Lower leg skin (tissue), 4 donors: Measurements from ENCODE around the gene RASL10A. TPM values are rescaled to one million over a fixed set of nuclear protein-coding genes. Genes with fewer than 3 reads are reported as not detected.

Experiments
- DNase-seq, 2 donors: peaks; one replicate each; pipeline ENCODE4 v3.0.0-alpha.2; 2019; ENCODE audit warnings: low spot score in 2 of 2
- H3K4me3 ChIP-seq: fragments of 200-600 bp; sonication (generic); 2 replicates; pipeline ENCODE4 v1.5.1; 2017; ENCODE audit warnings: mild to moderate bottlenecking, low read depth; ENCODE audit not compliant: poor library complexity, severe bottlenecking
- POLR2A ChIP-seq, 2 donors: fragments of 450-650 bp; IDR thresholded peaks; one replicate each; pipeline ENCODE4 v1.6.1; 2016 to 2017; ENCODE audit warnings: antibody characterized with exemption in 2 of 2, mild to moderate bottlenecking in 1 of 2, moderate library complexity in 1 of 2
- WGBS, 2 donors: methylation state at CpG; one replicate each; pipeline ENCODE4 v1.1.5; 2018; 5-methylcytosine and 5-hydroxymethylcytosine counted together
- intact Hi-C: fragments of 100-400 bp; cut with DNase I; formaldehyde crosslinking; loops from one replicate; pipeline ENCODE4 v1.15.0; 2023; ENCODE audit warnings: low total_unique reads
- total RNA-seq, 4 donors: library from RNA; depleted of rRNA; stranded (reverse); fragments of >200 nt; gene quantifications; one replicate each; pipeline ENCODE4 v1.1.0, GENCODE V29; 2016
- TF ChIP-seq, protein P1 (sequence below), 3 donors: fragments of 450-650 bp; IDR thresholded peaks; one replicate each; pipeline ENCODE4 v1.5.1; 2016; ENCODE audit warnings: antibody characterized with exemption in 3 of 3, mild to moderate bottlenecking in 3 of 3, moderate library complexity in 2 of 3

RASL10A gene
- total RNA-seq, 4 donors from 2014 or later, result 0.17 to 2.9 (median 0.80) TPM

DNA sequence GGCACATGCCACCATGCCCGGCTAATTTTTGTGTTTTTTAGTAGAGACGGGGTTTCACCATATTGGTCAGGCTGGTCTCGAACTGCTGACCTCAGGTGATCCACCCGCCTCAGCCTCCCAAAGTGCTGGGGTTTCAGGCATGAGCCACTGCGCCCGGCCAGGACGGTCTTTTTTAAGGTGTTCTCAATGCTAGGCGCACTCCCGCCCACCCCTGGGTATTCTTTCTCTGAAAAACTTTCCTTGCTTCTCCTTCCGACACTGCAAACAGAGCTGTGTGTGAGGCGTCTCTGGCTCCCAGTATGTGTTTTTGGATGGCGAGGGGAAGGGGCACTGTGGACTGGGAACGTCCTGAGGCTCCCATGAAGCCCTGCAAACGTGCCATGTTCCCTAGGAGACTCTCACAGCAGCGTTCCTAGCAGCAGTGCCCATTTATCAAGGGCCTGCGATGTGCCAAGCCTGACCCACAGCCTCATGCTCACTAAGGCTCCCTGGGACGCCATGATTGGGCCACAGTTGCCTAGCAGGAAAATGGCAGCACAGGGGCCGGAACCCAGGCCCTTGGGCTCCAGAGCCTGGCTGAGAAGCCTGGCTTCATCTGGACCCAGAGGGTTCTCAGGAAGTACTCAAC is 2.4 kb upstream of the RASL10A start:
- intact Hi-C loops, result no loop called here
- no peak for DNase-seq
- WGBS, 2 donors, result 93 to 94% methylated on average over 14 to 18 of the region's 18 CpGs
- H3K4me3 ChIP-seq, result no peak overlapping the region
- TF ChIP-seq, protein P1, sequence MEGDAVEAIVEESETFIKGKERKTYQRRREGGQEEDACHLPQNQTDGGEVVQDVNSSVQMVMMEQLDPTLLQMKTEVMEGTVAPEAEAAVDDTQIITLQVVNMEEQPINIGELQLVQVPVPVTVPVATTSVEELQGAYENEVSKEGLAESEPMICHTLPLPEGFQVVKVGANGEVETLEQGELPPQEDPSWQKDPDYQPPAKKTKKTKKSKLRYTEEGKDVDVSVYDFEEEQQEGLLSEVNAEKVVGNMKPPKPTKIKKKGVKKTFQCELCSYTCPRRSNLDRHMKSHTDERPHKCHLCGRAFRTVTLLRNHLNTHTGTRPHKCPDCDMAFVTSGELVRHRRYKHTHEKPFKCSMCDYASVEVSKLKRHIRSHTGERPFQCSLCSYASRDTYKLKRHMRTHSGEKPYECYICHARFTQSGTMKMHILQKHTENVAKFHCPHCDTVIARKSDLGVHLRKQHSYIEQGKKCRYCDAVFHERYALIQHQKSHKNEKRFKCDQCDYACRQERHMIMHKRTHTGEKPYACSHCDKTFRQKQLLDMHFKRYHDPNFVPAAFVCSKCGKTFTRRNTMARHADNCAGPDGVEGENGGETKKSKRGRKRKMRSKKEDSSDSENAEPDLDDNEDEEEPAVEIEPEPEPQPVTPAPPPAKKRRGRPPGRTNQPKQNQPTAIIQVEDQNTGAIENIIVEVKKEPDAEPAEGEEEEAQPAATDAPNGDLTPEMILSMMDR (IDR thresholded peaks at IDR 0.05), result no peak
- no peak for TF ChIP-seq POLR2A (IDR thresholded peaks at IDR 0.05)

GRCh38 chr22:29316141-29316828 is 788 bp upstream of the RASL10A start:
- DNase-seq, result no peak
- intact Hi-C loops, result no loop called here
- TF ChIP-seq POLR2A (IDR thresholded peaks at IDR 0.05), result no peak
- TF ChIP-seq, protein P1 (IDR thresholded peaks at IDR 0.05), result no peak
- no peak overlapping the region for H3K4me3 ChIP-seq
- WGBS, 2 donors, result 72 to 78% methylated on average over 16 to 17 of the region's 18 CpGs

DNA sequence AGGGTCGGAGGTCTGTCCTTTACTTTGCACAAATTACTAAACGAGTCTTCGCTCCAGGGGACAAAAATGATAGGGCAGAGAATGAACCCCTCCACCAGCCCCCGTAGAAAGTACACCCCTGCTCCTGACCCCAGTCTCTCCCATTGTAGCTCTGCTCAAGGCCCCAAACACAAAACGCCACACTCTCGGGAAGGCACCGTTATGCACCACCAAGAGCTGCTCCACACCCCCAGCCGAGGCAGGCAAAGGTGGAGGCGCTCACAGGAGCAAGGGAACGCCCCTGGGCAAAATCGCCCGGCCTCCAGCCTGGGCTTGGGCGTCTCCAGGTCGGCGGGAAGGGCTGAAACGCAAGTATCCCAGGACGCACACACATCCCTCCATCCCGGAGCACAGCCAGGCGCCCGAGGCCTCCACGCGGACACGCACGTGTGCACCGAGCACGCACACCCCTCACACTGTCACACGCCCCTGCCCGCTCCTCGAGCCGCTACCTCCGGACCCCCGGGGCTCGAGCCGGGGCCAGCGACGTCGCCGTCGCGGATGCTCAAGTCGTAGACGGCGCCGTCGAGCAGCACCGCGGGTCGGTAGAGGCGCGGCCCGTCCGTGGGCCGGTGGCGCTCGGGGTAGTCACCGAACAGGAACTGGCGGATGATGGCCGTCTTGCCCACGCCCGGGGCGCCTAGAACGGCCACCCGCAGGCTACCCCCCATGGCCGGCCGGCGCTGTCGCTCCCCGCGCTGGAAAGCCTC is 786 bp downstream of the RASL10A start:
- intact Hi-C loops, result no loop called here
- TF ChIP-seq, protein P1 (IDR thresholded peaks at IDR 0.05), result no peak
- no peak for TF ChIP-seq POLR2A (IDR thresholded peaks at IDR 0.05)
- H3K4me3 ChIP-seq, result peak overlapping the region; percentile 32
- no peak for DNase-seq
- WGBS, 2 donors, result 2 to 11% methylated on average over 8 to 53 of the region's 69 CpGs

DNA sequence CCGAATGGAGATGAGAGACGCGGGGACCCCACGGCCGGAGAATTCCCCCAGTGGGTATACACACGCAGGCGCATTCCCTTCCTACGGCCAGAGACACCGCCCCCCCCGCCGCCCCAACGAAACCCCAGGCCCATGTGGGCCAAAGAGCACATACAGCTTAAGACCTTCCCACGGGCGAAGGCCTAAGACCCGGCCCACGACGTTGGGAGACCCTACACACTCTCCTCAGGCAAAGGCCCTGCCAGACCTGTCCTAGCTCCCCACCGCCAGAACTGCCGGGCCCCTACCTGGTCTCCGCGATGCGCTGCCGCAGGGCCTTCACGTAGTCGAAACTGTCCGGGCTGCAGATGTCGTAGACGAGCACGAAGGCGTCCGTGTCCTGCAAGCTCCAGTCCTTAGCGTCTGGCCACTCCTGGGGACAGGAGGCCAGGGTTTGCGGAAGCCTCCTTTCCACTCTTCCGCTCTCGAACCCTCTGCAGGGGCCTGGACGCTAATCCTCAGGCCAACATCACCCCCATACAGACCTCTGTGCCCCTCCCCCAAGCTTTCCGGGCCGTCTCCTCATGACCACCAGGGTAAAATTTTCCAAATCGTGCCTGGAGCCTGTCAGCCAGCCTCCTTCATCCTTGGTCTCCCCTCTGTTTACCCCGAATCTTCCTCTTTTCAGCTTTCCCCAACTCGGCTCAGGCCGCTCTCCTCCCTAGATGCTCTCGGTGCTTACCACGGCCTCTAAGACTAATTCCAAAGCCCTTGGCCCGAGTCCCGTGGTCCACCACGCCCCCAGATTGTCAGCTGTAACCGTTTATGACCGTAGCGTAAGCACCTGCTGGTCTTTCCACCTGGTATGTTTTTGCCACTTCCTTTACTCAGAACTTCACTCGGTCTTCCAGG is 1.7 kb downstream of the RASL10A start:
- 19 to 20% methylated on average over 33 to 34 of the region's 51 CpGs for WGBS, 2 donors

GRCh38 chr22:29313126-29313575 is 2.3 kb downstream of the RASL10A start:
- WGBS, 2 donors, result 16 to 21% methylated on average over 5 to 42 of the region's 44 CpGs
- no peak overlapping the region for H3K4me3 ChIP-seq
- intact Hi-C loops, result no loop called here
- TF ChIP-seq POLR2A (IDR thresholded peaks at IDR 0.05), result no peak
- TF ChIP-seq, protein P1 (IDR thresholded peaks at IDR 0.05), result no peak
- no peak for DNase-seq

More for the DNA sequence above, 1.7 kb downstream of the RASL10A start:
- no peak overlapping the region for H3K4me3 ChIP-seq
- intact Hi-C loops, result no loop called here
- TF ChIP-seq, protein P1 (IDR thresholded peaks at IDR 0.05), result no peak
- TF ChIP-seq POLR2A (IDR thresholded peaks at IDR 0.05), result no peak
- DNase-seq, result no peak
